Fibroblast of lung (primary cell): ENCODE data around the gene SPATA2. TPM values are rescaled to one million over a fixed set of nuclear protein-coding genes. Genes with fewer than 3 reads are reported as not detected.

Experiments used
- DNase-seq, 2 donors: peaks; one replicate each; pipeline versions ENCODE4 v3.0.0 to v3.0.0-alpha.2; 2010; ENCODE audit warnings: low read depth in 2 of 2
- H2AFZ ChIP-seq: 2 replicates; pipeline ENCODE4 v1.5.1; 2012; ENCODE audit warnings: low read length, control low read depth, inconsistent platforms
- H3K27ac ChIP-seq: 2 replicates; pipeline ENCODE4 v1.5.1; 2011; ENCODE audit warnings: low read length, control low read depth; ENCODE audit not compliant: insufficient read depth
- H3K27me3 ChIP-seq: 2 replicates; pipeline ENCODE4 v1.5.1; 2011; ENCODE audit warnings: mild to moderate bottlenecking, low read length; ENCODE audit not compliant: control insufficient read depth, insufficient read depth
- H3K36me3 ChIP-seq: 2 replicates; pipeline ENCODE4 v1.5.1; 2011; ENCODE audit warnings: low read length; ENCODE audit not compliant: control insufficient read depth, insufficient read depth
- H3K4me1 ChIP-seq: 2 replicates; pipeline ENCODE4 v1.5.1; 2011; ENCODE audit warnings: low read length; ENCODE audit not compliant: control insufficient read depth, insufficient read depth; ENCODE audit errors: extremely low read depth
- H3K4me2 ChIP-seq: 2 replicates; pipeline ENCODE4 v1.5.1; 2011; ENCODE audit warnings: low read length, control low read depth; ENCODE audit not compliant: insufficient read depth; ENCODE audit errors: extremely low read depth
- H3K4me3 ChIP-seq, 4 experiments: fragments of 200-600 bp in 1 of 4; sonication (generic) in 1 of 4; replicated peaks in 1 of 4; 2 replicates each; pipeline ENCODE4 v1.5.1; 2011 to 2016; ENCODE audit warnings: low read length in 4 of 4, low read depth in 3 of 4, mild to moderate bottlenecking in 3 of 4, control low read depth in 2 of 4, inconsistent platforms in 1 of 4, mixed read lengths in 1 of 4; ENCODE audit not compliant: insufficient read depth in 1 of 4; ENCODE audit errors: control extremely low read depth in 1 of 4
- H3K79me2 ChIP-seq: 2 replicates; pipeline ENCODE4 v1.5.1; 2012; ENCODE audit warnings: mild to moderate bottlenecking, low read length, inconsistent platforms; ENCODE audit not compliant: control insufficient read depth, insufficient read depth
- H3K9ac ChIP-seq: 2 replicates; pipeline ENCODE4 v1.5.1; 2011; ENCODE audit warnings: mild to moderate bottlenecking, low read length, control low read depth; ENCODE audit not compliant: insufficient read depth
- H3K9me3 ChIP-seq: 2 replicates; pipeline ENCODE4 v1.5.1; 2012; ENCODE audit warnings: low read depth, low read length; ENCODE audit not compliant: control insufficient read depth, insufficient read depth
- H4K20me1 ChIP-seq: 2 replicates; pipeline ENCODE4 v1.5.1; 2011; ENCODE audit warnings: low read length; ENCODE audit not compliant: control insufficient read depth, insufficient read depth; ENCODE audit errors: extremely low read depth
- CTCF ChIP-seq, 2 donors: IDR thresholded peaks in 1 of 2; conservative IDR thresholded peaks in 1 of 2; 1 replicate in 1 of 2; 2 replicates in 1 of 2; pipeline ENCODE4 v1.5.1; 2011 to 2012; ENCODE audit warnings: low read length in 2 of 2, control low read depth in 1 of 2, inconsistent platforms in 1 of 2, low read depth in 1 of 2, mild to moderate bottlenecking in 1 of 2
- EZH2 ChIP-seq: IDR thresholded peaks from 2 replicates; pipeline ENCODE4 v1.5.1; 2012; ENCODE audit warnings: low read length, control low read depth, mild to moderate bottlenecking; ENCODE audit errors: missing control alignments
- polyA plus RNA-seq, 2 donors: library from polyadenylated mRNA; depleted of rRNA in 1 of 2; stranded (reverse) in 1 of 2; unstranded in 1 of 2; fragments of >200 nt; gene quantifications; 2 replicates each; pipeline ENCODE4 v1.2.1, GENCODE V29; 2011 to 2012; ENCODE audit warnings: missing spikeins in 1 of 2
- total RNA-seq: library from RNA; depleted of rRNA; stranded (reverse); fragments of >200 nt; gene quantifications from 2 replicates; pipeline ENCODE4 v1.2.1, GENCODE V29; 2014

Gene SPATA2
- total and polyA plus RNA-seq, 2 donors (not counting 1 experiment from before 2014, with no cell fraction given): 2.0 to 3.6 TPM

GRCh38 chr20:49867453-49868215 is 47.7 kb downstream of the SPATA2 start:
- Histone ChIP-seq H4K20me1 (no peaks in the 10 kb centered on the region), H3K36me3 (no peaks in the 10 kb centered on the region), H3K4me1 (no peaks in the 10 kb centered on the region), H3K27ac (no peak overlapping the region), H3K27me3 (no peaks in the 10 kb centered on the region), H2AFZ (no peak overlapping the region), H3K4me2 (no peak overlapping the region), H3K9me3 (no peaks in the 10 kb centered on the region), H3K4me3 (no peak overlapping the region), H3K79me2 (no peaks in the 10 kb centered on the region), H3K9ac (no peak overlapping the region)
- DNase-seq: no peak
- TF ChIP-seq CTCF (conservative IDR thresholded peaks at IDR 0.05 in 1 of 2, IDR thresholded peaks at IDR 0.05 in 1 of 2; ENCODE audit: low read depth in 1 of 2, low read length in 2 of 2) (no peak), EZH2 (no peak)

- H3K27me3 ChIP-seq: no peaks in the 10 kb centered on the region
- H3K9ac ChIP-seq: no peak overlapping the region
- H3K4me1 ChIP-seq: no peaks in the 10 kb centered on the region
- H4K20me1 ChIP-seq: no peaks in the 10 kb centered on the region
- no peaks in the 10 kb centered on the region for H3K79me2 ChIP-seq
- no peaks in the 10 kb centered on the region for H3K36me3 ChIP-seq
- TF ChIP-seq EZH2 (no peak), CTCF (conservative IDR thresholded peaks at IDR 0.05 in 1 of 2, IDR thresholded peaks at IDR 0.05 in 1 of 2; ENCODE audit: low read depth in 1 of 2, low read length in 2 of 2) (no peak)
- H3K4me2 ChIP-seq: no peak overlapping the region
- H3K4me3 ChIP-seq: no peak overlapping the region
- peak overlapping the region; percentile 56 for H3K27ac ChIP-seq
- no peak overlapping the region for H2AFZ ChIP-seq
- DNase-seq: no peak
- H3K9me3 ChIP-seq: no peaks in the 10 kb centered on the region
Measured at GRCh38 chr20:49866051-49866450, 49.3 kb downstream of the SPATA2 start.

GRCh38 chr20:49865559-49865958 is 49.8 kb downstream of the SPATA2 start:
- no peak overlapping the region for H3K9ac ChIP-seq
- no peaks in the 10 kb centered on the region for H3K79me2 ChIP-seq
- H3K27ac ChIP-seq: peak overlapping the region; percentile 56
- H3K9me3 ChIP-seq: no peaks in the 10 kb centered on the region
- DNase-seq: no peak
- no peaks in the 10 kb centered on the region for H3K4me1 ChIP-seq
- no peak overlapping the region for H3K4me3 ChIP-seq
- TF ChIP-seq EZH2: no peak
- no peak for TF ChIP-seq CTCF (conservative IDR thresholded peaks at IDR 0.05 in 1 of 2, IDR thresholded peaks at IDR 0.05 in 1 of 2; ENCODE audit: low read depth in 1 of 2, low read length in 2 of 2)
- no peaks in the 10 kb centered on the region for H4K20me1 ChIP-seq
- H3K36me3 ChIP-seq: no peaks in the 10 kb centered on the region
- H3K4me2 ChIP-seq: no peak overlapping the region
- H3K27me3 ChIP-seq: no peaks in the 10 kb centered on the region
- no peak overlapping the region for H2AFZ ChIP-seq
